NCI-H82 (cell line): ENCODE data around the gene ATM.
"Not testable (repeated sequence)": the region's sequence is repeated elsewhere in the genome, so short reads cannot be mapped to it uniquely, and the experiment has no call there.

Experiments used
- DNase-seq: peaks from one replicate; lab custom pipeline; 2025; lab: John Stamatoyannopoulos, UW

Gene ATM

GRCh38 chr11:108286956-108287355 lies 64.1 kb downstream of the ATM start:
- DNase-seq: no peak

DNA sequence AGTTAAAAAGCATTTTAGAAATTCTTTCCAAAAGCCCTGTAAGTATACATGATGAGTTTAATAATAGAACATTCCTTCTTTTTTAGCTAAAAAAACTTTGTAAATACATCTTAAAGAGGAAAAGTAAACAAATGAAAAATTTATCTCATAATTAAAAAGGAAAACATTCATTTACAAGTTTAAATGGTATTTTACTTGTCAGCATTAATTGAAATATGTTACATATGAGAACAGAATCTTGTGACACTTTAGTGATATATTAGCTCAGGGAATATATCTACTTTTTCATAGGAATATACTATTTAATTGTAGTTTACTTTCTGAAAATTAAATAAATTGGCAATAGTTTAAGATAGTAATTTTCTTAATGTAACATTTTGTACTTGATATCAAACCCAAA lies 66.2 kb downstream of the ATM start:
- DNase-seq: not testable (repeated sequence)

- DNase-seq: no peak
These were observed 66.8 kb downstream of the ATM start for GRCh38 chr11:108289699-108290098.

DNA sequence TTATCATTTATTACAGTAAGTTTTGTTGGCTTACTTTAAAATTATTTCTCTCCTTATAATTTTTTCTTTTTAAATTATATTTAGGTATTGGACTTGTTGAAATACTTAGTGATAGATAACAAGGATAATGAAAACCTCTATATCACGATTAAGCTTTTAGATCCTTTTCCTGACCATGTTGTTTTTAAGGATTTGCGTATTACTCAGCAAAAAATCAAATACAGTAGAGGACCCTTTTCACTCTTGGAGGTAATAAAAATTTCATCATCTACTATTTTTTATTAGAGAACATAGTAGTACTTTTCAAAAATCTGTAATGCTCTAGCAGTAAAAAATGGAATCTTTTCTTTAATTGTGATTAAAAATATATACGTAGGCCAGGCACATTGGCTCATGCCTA lies 70.4 kb downstream of the ATM start:
- DNase-seq: no peak

DNA sequence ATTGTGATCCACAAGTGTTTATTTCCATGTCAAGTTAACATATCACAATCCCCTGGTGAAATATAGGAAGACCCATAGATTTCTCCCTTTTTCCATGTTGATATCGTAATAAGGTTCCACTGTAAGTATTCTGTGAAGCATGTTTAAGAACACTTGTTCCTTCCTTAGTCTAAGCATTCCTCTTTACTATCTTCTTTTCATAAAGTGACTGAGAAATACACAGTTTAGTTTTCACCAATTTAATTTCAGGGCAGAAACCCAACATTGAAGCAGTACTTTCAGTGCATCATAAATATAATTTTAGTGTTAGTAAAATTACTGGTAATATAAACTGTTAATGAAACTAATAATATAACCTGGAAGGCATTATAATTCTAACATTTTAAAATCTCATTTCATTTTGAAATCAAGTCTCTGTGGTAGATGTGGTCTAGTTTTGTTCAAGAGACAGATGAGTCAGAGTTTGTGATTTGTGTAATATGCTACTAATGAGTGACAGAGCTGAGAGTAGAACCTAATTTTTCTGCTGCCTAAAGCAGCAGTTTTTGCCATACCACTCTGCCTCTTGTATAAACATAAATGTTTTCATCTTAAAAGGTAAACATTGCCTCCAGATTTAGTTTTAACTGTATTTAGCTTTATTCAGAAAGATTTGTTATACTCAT lies 79.4 kb downstream of the ATM start:
- no peak for DNase-seq

DNA sequence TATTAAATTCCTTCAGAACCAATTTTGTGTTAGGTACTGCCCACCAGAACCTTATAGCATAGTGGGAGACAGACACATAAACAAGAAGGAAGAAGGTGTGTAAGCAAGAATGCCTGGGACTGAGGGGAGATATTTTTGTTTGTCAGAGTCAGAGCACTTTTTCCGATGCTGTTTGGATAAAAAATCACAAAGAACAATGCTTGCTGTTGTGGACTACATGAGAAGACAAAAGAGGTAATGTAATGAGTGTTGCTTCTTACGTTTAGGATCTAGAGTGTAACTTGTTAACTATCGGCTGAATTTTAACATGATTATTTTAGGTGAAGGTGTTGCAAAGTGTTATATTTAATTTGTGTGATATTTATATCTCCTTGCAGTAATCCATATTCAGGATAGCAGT lies 84.9 kb downstream of the ATM start:
- DNase-seq: no peak

GRCh38 chr11:108313444-108313843 lies 90.6 kb downstream of the ATM start:
- DNase-seq: no peak

GRCh38 chr11:108316061-108316460 lies 93.2 kb downstream of the ATM start:
- no peak for DNase-seq

- no peak for DNase-seq
These were observed 96.8 kb downstream of the ATM start for GRCh38 chr11:108319541-108320145.

DNA sequence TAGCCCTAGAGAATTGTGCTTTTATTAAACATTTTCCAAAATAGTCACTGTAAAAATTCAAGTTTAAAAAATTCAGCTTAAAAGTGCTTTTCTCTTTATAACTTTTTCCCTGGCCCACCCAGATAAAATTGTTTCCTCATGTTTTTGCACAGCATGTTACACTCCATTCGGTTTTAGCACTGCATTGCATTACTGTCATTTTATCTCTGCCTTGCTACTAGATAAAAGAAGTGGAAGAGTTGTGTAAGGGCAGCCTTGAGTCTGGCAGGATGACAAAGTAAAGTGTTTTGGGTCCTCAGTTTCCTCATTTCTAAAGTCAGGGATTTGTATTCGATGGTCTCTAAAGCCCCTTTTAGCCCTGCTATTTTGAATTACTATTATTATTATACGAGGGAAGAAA lies 99.8 kb downstream of the ATM start:
- no peak for DNase-seq

DNA sequence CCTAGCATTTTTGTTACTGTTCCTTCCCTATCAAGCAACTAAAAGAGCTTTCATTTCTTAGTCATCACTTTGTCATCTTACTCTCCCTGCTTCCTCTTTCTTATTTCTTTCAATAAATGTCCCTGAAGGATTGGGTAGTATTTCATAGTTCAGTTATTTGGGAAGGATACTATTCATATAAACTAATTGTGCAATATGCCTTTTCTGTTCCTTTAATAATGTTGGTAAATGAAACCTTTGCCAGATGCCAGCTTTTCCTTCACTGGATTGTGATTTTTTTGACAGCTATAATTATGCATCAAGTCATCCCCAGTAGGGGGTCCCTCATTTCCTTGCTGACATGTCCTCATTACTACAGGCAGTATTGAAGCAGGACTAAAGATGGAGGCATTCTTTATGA lies 101.7 kb downstream of the ATM start:
- no peak for DNase-seq

DNA sequence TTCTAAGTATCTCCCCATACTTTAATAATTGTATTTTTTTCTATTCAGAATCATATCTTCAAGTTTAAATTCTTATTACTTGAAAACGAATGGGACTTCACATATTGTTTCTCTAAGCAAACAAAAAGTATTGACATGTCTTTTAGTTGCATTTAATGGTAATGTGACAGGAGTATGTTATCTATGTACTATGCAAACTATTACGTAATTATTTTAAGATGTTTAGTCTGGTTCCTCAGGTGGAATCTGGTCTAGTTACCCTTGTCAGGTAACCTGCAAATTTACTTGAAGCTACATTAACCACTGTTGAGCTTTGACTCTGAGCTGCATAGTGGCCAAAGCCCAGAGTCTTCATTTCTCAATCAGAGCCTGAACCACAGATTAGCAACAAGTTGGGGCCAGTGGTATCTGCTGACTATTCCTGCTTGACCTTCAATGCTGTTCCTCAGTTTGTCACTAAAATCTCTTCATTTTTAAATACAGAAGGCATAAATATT lies 110.6 kb downstream of the ATM start:
- no peak for DNase-seq

- no peak for DNase-seq
These were observed 115.9 kb downstream of the ATM start for GRCh38 chr11:108338750-108339149.

GRCh38 chr11:108340973-108341372 lies 118.1 kb downstream of the ATM start:
- DNase-seq: no peak

GRCh38 chr11:108341654-108342053 lies 118.8 kb downstream of the ATM start:
- no peak for DNase-seq

GRCh38 chr11:108343714-108344113 lies 120.8 kb downstream of the ATM start:
- DNase-seq: no peak

- DNase-seq: no peak
These were observed 122.9 kb downstream of the ATM start for GRCh38 chr11:108345767-108346166.

GRCh38 chr11:108346451-108346850 lies 123.6 kb downstream of the ATM start:
- DNase-seq: no peak

GRCh38 chr11:108351468-108351867 lies 128.6 kb downstream of the ATM start:
- no peak for DNase-seq

DNA sequence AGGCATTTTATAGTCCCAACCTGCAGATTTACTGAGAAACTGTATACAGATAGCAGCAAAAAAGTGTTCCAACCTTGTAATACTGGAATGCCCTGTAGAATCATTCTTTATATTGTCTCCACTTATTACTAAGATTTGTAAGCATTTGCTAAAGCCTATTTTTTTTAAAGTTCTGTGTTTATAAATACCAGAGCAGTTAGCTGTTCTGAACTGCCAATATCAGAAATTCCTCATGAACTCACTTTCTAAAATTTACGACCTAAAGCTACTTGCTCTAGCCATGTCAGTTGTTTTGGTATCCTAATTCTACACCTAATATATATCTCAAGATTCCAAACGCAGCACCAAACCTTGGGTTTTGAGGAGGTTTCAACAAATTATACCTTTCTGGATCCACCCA lies 141.3 kb downstream of the ATM start:
- no peak for DNase-seq

- no peak for DNase-seq
These were observed 145.3 kb downstream of the ATM start for GRCh38 chr11:108368134-108368533.

GRCh38 chr11:108369064-108369463 lies 146.2 kb downstream of the ATM start:
- no peak for DNase-seq

- DNase-seq: no peak
These were observed 147.4 kb downstream of the ATM start for GRCh38 chr11:108370315-108370714.

GRCh38 chr11:108370990-108371389 lies 148.1 kb downstream of the ATM start:
- DNase-seq: no peak
